ENCODE measurements around the gene NR3C1. TPM values are rescaled to one million over a fixed set of nuclear protein-coding genes. Genes with fewer than 3 reads are reported as not detected.

Gene NR3C1
- total RNA-seq, 1 experiment from 2014 or later, result 12.7 TPM

GRCh38 chr5:143399616-143400540 lies 3.6 kb downstream of the NR3C1 start:
- no peaks in the 10 kb centered on the region for H3K27me3 ChIP-seq (replicated peaks; ENCODE audit: insufficient read depth, low read depth, low read length, poor library complexity)
- H3K4me3 ChIP-seq (ENCODE audit: low read depth, low read length, poor library complexity, severe bottlenecking), result no peak overlapping the region
- peaks cover 16% of the 10 kb centered on the region for H3K4me1 ChIP-seq (ENCODE audit: insufficient read depth, low read length, poor library complexity, severe bottlenecking)
- TF ChIP-seq CTCF (conservative IDR thresholded peaks at IDR 0.05; ENCODE audit: low read depth, low read length) (no peak), EZH2 (IDR thresholded peaks at IDR 0.05; ENCODE audit: borderline replicate concordance, low read depth, low read length, poor library complexity, severe bottlenecking) (no peak)
- intact Hi-C loops (cut with micrococcal nuclease; ENCODE audit: unreplicated experiment), result loop anchor here (5.0 to 10.0 kb wide), 5 partner anchors 102 to 565 kb away; no protein-coding TSS in a partner anchor
- no peak for DNase-seq (ENCODE audit: low spot score)
- no peak overlapping the region for H3K27ac ChIP-seq (ENCODE audit: low read depth, low read length, poor library complexity, severe bottlenecking)
- CTCF ChIA-PET, result no interaction called here
- POLR2A ChIA-PET (ENCODE audit: low non-redundant PET), result no interaction called here
- no peaks in the 10 kb centered on the region for H3K9me3 ChIP-seq (ENCODE audit: low read depth, low read length, poor library complexity, severe bottlenecking)
- TSS peak; percentile 8 for BruUV-seq (replicated peaks)
- no peaks in the 10 kb centered on the region for H3K36me3 ChIP-seq (ENCODE audit: insufficient read depth, low read length, poor library complexity, severe bottlenecking)

- no peaks in the 10 kb centered on the region for H3K9me3 ChIP-seq (ENCODE audit: low read depth, low read length, poor library complexity, severe bottlenecking)
- H3K4me3 ChIP-seq (ENCODE audit: low read depth, low read length, poor library complexity, severe bottlenecking), result no peak overlapping the region
- peaks cover 16% of the 10 kb centered on the region for H3K4me1 ChIP-seq (ENCODE audit: insufficient read depth, low read length, poor library complexity, severe bottlenecking)
- TF ChIP-seq EZH2 (IDR thresholded peaks at IDR 0.05; ENCODE audit: borderline replicate concordance, low read depth, low read length, poor library complexity, severe bottlenecking) (no peak), CTCF (conservative IDR thresholded peaks at IDR 0.05; ENCODE audit: low read depth, low read length) (no peak)
- ChIA-PET POLR2A (ENCODE audit: low non-redundant PET) (no interaction called here), CTCF (no interaction called here)
- DNase-seq (ENCODE audit: low spot score), result no peak
- no TSS peak for BruUV-seq (replicated peaks)
- intact Hi-C loops (cut with micrococcal nuclease; ENCODE audit: unreplicated experiment), result no loop called here
- H3K27me3 ChIP-seq (replicated peaks; ENCODE audit: insufficient read depth, low read depth, low read length, poor library complexity), result no peaks in the 10 kb centered on the region
- no peaks in the 10 kb centered on the region for H3K36me3 ChIP-seq (ENCODE audit: insufficient read depth, low read length, poor library complexity, severe bottlenecking)
- H3K27ac ChIP-seq (ENCODE audit: low read depth, low read length, poor library complexity, severe bottlenecking), result no peak overlapping the region
Measured at GRCh38 chr5:143398451-143399237, 4.8 kb downstream of the NR3C1 start.

GRCh38 chr5:143398053-143398355 lies 5.5 kb downstream of the NR3C1 start:
- H3K4me3 ChIP-seq (ENCODE audit: low read depth, low read length, poor library complexity, severe bottlenecking), result no peak overlapping the region
- no TSS peak for BruUV-seq (replicated peaks)

More at GRCh38 chr5:143398053-143398355, 5.5 kb downstream of the NR3C1 start:
- Histone ChIP-seq H3K9me3 (ENCODE audit: low read depth, low read length, poor library complexity, severe bottlenecking) (no peaks in the 10 kb centered on the region), H3K4me1 (ENCODE audit: insufficient read depth, low read length, poor library complexity, severe bottlenecking) (peaks cover 16% of the 10 kb centered on the region), H3K27ac (ENCODE audit: low read depth, low read length, poor library complexity, severe bottlenecking) (no peak overlapping the region), H3K27me3 (replicated peaks; ENCODE audit: insufficient read depth, low read depth, low read length, poor library complexity) (no peaks in the 10 kb centered on the region), H3K36me3 (ENCODE audit: insufficient read depth, low read length, poor library complexity, severe bottlenecking) (no peaks in the 10 kb centered on the region)
- DNase-seq (ENCODE audit: low spot score), result peak; percentile 19
- CTCF ChIA-PET, result no interaction called here
- TF ChIP-seq EZH2 (IDR thresholded peaks at IDR 0.05; ENCODE audit: borderline replicate concordance, low read depth, low read length, poor library complexity, severe bottlenecking), result no peak
- no peak for TF ChIP-seq CTCF (conservative IDR thresholded peaks at IDR 0.05; ENCODE audit: low read depth, low read length)
- intact Hi-C loops (cut with micrococcal nuclease; ENCODE audit: unreplicated experiment), result no loop called here
- POLR2A ChIA-PET (ENCODE audit: low non-redundant PET), result no interaction called here

Data from A673 (cell line).